Activated CD4-positive, CD25-positive, alpha-beta regulatory T cell treated with anti-CD3 and anti-CD28 coated beads, Interleukin-2, amount 50 U/mL, for 24 hours (primary cell): Measurements from ENCODE around the gene CEP70.
"Not testable (repeated sequence)": the region's sequence is repeated elsewhere in the genome, so short reads cannot be mapped to it uniquely, and the experiment has no call there.

Experiments used
- ATAC-seq, 2 donors: fragments of 150-1000 bp; cut with Tn5 transposase; one replicate each; pipeline ENCODE4 v1.10.0; 2021; ENCODE audit warnings: mild to moderate bottlenecking in 1 of 2, moderate library complexity in 1 of 2

CEP70 gene

DNA sequence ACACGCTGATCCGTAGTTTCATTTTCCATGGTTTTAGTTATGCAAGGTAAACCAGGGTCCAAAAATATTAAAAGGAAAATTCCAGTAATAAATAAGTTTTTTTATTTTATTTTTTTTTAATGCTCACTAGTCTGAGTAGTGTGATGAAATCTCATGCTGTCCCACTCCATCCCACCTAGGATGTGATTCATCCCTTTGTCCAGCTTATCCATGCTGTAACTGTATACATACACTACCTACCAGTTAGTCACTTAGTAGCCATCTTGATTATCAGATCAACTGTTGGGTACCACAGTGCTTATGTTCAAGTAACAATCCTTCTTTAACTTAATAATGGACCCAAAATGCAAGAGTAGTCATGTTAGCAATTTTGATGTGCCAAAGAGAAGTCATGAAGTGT lies 84.5 kb downstream of the CEP70 start:
- no peak for ATAC-seq

GRCh38 chr3:138507524-138507923 lies 86.5 kb downstream of the CEP70 start:
- no peak for ATAC-seq

- no peak for ATAC-seq
Measured at GRCh38 chr3:138498991-138499390, 95.1 kb downstream of the CEP70 start.

- no peak for ATAC-seq
Measured at GRCh38 chr3:138497851-138498250, 96.2 kb downstream of the CEP70 start.

- ATAC-seq = no peak
Measured at GRCh38 chr3:138497021-138497420, 97.0 kb downstream of the CEP70 start.

DNA sequence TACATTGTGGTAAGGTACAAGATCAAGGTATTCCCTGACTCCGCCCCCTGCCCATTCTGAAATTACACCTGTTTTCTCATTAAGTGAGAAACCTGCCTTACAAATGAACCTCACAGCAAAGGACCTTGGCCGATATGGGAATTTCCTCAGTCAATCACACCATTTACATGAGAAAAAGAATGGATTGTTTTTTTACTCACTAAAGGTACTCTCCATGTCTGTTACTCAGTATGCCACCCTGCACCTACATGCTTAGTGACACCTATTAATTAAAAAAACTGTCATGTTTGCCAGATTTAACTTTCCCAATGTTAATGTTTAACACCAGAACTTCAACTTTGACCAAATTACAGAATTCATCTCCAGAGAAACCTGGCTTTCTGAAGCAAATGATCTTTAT lies 97.6 kb downstream of the CEP70 start:
- ATAC-seq = no peak

- ATAC-seq = not testable (repeated sequence)
Measured at GRCh38 chr3:138495638-138496037, 98.4 kb downstream of the CEP70 start.

- no peak for ATAC-seq
Measured at GRCh38 chr3:138494607-138494929, 99.5 kb downstream of the CEP70 start.

DNA sequence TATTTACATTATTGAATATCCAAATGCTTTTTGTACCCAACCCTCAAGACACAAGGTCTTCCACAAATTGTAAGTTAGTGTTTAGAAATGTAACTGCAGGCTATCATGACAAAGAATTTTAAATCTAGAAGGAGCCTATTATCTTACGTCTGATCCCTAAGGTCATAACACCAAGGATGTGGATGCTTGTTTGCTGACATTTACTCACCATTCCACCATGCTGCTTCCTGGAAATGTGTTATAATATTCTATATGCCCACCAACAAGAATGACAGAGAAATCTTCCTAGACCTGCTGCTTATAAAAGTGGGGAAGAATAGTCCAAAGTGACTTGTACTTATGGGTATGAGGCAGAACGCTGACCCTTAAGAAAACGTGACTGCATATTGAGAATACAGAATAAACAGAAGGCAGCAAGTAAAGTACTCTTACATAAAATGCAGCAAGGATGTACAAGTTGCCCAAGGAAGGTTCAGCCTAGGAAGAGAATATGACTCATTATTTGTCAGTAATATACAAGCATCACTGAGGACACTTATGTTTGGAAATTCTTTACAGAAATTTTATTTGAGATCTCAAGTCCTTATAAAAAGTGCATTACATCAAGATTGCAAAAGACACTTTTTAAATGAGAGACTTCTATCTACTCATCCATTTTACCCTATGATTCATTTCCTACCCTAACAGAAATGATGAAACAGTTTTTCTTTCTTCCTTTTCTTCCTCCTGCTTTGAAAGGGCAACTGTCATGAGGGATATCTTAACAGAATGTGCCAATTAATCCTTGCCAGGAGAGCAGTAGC lies 100.1 kb downstream of the CEP70 start:
- no peak for ATAC-seq

- no peak for ATAC-seq
Measured at GRCh38 chr3:138492980-138493675, 100.9 kb downstream of the CEP70 start.

GRCh38 chr3:138491971-138492370 lies 102.1 kb downstream of the CEP70 start:
- ATAC-seq = no peak

- not testable (repeated sequence) for ATAC-seq
Measured at GRCh38 chr3:138486580-138486979, 107.5 kb downstream of the CEP70 start.

- not testable (repeated sequence) for ATAC-seq
Measured at GRCh38 chr3:138484672-138485071, 109.4 kb downstream of the CEP70 start.

GRCh38 chr3:138479438-138479863 lies 114.6 kb downstream of the CEP70 start:
- ATAC-seq = no peak

DNA sequence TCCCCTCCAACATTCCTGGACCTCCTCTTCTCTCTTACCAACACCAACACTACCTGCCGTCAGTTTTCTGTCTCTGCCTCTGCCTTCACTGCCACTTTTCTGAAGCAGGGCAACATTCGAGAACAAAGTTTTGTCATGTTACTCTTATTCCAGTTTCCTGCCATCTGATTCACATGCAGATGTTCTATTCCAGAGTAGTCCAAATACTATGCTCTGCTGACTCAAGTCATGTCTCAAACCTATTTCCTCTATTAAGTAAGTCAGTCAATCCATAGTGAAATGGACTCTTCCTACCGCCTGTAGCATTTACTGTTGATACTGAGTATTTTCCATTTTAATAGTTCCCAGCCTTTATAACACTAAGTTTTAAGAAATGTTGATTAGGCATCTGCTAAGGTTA lies 116.3 kb downstream of the CEP70 start:
- ATAC-seq = no peak

DNA sequence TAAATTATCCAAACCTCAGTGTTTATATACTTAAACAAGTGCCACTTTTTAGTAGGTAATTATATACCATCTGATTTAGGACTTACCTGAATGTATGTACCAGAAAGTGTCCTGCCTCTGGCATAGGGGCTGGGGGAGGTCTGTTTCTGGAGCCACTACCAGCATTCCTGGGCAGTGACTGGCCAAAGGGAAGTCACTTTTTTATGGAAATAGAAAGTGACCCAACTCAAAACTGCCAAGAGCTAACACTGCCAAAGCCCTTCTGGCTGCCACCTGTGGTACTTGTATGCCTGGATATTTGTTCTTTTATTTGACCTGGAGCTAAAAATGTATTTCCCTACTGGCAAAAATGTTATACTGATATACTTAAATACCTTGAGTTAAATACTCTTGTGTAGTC lies 116.9 kb downstream of the CEP70 start:
- ATAC-seq = no peak

DNA sequence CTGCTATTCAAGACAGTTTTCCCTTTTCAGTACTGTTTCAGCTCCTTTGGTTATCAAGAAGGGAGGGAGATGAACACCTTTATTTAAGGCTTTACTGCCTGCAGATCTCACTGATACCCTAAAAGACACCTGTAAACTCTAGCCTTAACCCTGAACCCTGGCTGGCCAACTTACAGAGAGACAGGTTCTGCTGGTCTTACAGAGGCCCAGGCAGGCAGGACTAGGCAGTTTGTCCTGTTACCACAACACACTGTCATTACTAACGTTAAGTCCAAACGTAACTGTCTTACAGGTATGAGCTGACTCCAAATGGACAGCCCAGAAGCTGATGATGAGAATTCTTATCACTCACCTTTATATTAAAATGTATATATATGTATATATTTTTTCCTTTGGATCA lies 117.5 kb downstream of the CEP70 start:
- no peak for ATAC-seq

- no peak for ATAC-seq
Measured at GRCh38 chr3:138474163-138474562, 119.9 kb downstream of the CEP70 start.

GRCh38 chr3:138473391-138473790 lies 120.7 kb downstream of the CEP70 start:
- no peak for ATAC-seq

- no peak for ATAC-seq
Measured at GRCh38 chr3:138472141-138472825, 121.8 kb downstream of the CEP70 start.

DNA sequence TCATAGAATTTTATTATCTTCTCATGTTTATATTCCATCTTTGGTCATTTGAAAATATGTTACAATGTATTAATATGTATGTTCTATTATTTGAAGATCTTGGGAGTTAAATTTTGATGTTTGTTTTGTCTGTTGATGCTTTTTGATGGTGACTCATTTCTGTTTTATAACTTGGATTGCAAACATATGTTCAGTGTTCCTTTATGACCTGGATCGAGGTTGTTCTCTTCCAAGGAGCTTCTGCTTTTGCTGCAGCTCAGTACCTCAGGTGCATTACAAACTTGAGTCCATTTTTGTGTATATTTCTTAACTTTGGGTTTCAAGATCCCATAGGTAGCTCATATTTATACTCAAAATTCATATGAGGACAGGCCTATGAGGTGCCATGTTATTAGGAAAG lies 122.6 kb downstream of the CEP70 start:
- no peak for ATAC-seq

- ATAC-seq = peak in 1 of 2 donors; percentile 14
Measured at GRCh38 chr3:138470687-138471086, 123.4 kb downstream of the CEP70 start.

GRCh38 chr3:138469874-138470273 lies 124.2 kb downstream of the CEP70 start:
- ATAC-seq = no peak

DNA sequence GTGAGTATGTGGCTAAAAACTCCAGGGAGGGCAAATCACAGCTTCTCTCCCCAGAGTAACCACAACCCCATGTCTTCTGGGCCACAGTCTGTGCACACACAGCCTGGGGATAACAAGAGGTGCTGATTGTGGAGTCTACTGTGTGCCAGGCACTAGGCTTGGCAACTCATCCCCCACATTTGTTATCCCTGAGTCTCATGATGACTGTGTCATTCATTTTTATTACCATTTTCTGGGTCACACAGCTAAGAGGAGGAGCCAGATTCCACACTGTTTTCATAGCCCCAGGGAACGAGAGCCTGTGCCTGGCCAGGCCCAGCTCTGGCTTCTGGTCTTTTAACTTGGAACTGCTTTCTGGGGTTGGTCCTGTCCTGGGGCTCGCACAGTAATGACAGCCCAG lies 125.2 kb downstream of the CEP70 start:
- ATAC-seq = no peak
